ENCODE measurements around the gene CDC26. TPM values are rescaled to one million over a fixed set of nuclear protein-coding genes. Genes with fewer than 3 reads are reported as not detected.

Gene CDC26
- total and polyA plus RNA-seq, 12 donors, result 25.7 to 63.7 (median 29.3) TPM

GRCh38 chr9:113219186-113219936, 56.0 kb downstream of the CDC26 start:
- no peak for DNase-seq
- intact Hi-C loops (cut with DNase I), result no loop called here
- Histone ChIP-seq H3K4me3 (peak overlapping the region in 1 of 4 donors; percentile 13), H3K4me1 (replicated peaks in 1 of 2) (peaks cover 14 to 56% of the 10 kb centered on the region in 2 donors), H3K36me3 (replicated peaks in 1 of 2) (no peaks in the 10 kb centered on the region), H3K27ac (peak overlapping the region in 4 of 5 donors; percentile 18 to 92 (median 64)), H3K27me3 (no peaks in the 10 kb centered on the region), H3K9me3 (replicated peaks in 1 of 3) (no peaks in the 10 kb centered on the region)
- 67 to 77% (median 73%) methylated on average over 3 of the region's 3 CpGs for whole genome bisulfite sequencing, 4 donors
- TF ChIP-seq, protein P1, sequence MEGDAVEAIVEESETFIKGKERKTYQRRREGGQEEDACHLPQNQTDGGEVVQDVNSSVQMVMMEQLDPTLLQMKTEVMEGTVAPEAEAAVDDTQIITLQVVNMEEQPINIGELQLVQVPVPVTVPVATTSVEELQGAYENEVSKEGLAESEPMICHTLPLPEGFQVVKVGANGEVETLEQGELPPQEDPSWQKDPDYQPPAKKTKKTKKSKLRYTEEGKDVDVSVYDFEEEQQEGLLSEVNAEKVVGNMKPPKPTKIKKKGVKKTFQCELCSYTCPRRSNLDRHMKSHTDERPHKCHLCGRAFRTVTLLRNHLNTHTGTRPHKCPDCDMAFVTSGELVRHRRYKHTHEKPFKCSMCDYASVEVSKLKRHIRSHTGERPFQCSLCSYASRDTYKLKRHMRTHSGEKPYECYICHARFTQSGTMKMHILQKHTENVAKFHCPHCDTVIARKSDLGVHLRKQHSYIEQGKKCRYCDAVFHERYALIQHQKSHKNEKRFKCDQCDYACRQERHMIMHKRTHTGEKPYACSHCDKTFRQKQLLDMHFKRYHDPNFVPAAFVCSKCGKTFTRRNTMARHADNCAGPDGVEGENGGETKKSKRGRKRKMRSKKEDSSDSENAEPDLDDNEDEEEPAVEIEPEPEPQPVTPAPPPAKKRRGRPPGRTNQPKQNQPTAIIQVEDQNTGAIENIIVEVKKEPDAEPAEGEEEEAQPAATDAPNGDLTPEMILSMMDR (IDR thresholded peaks at IDR 0.05), result no peak
- no peak for TF ChIP-seq POLR2A (IDR thresholded peaks at IDR 0.05)

Other genes with a start within 250 kb of the CDC26 start
- gene ZFP37, start 218.8 kb downstream of the CDC26 start, total RNA-seq, result 1 to 10 TPM in 7 of 9 donors, under 1 TPM in 2; 0.12 to 4.7 (median 1.9) TPM
- 1 to 10 TPM in 2 of 3 donors, under 1 TPM in 1; 0.64 to 2.4 (median 1.0) TPM for gene ZFP37, start 218.8 kb downstream of the CDC26 start, polyA plus RNA-seq
- 10 to 100 TPM; 16.0 to 50.8 (median 23.0) TPM for gene SLC31A2, start 124.6 kb downstream of the CDC26 start, total RNA-seq
- gene SLC31A2, start 124.6 kb downstream of the CDC26 start, polyA plus RNA-seq, result 10 to 100 TPM in 2 of 3 donors, 1 to 10 TPM in 1; 9.1 to 20.8 (median 10.8) TPM
- 10 to 100 TPM; 22.2 to 38.1 (median 29.0) TPM for gene FKBP15, start 54.3 kb downstream of the CDC26 start, total RNA-seq
- 10 to 100 TPM; 14.1 to 30.2 (median 16.0) TPM for gene FKBP15, start 54.3 kb downstream of the CDC26 start, polyA plus RNA-seq
- gene SLC31A1, start 54.0 kb downstream of the CDC26 start, total RNA-seq, result 10 to 100 TPM; 19.8 to 99.5 (median 32.3) TPM
- gene SLC31A1, start 54.0 kb downstream of the CDC26 start, polyA plus RNA-seq, result 100 to 1,000 TPM in 1 of 3 donors, 10 to 100 TPM in 2; 10.2 to 105 (median 16.3) TPM
- 10 to 100 TPM; 14.3 to 46.3 (median 23.1) TPM for gene PRPF4, start 86 bp upstream of the CDC26 start, total RNA-seq
- 10 to 100 TPM in 2 of 3 donors, 1 to 10 TPM in 1; 9.6 to 37.9 (median 11.7) TPM for gene PRPF4, start 86 bp upstream of the CDC26 start, polyA plus RNA-seq
- under 1 TPM in 1 of 9 donors, not detected in 8; 0.11 TPM for gene RNF183, start 27.8 kb upstream of the CDC26 start, total RNA-seq
- under 1 TPM; 0.24 to 0.48 (median 0.29) TPM for gene RNF183, start 27.8 kb upstream of the CDC26 start, polyA plus RNA-seq
- gene WDR31, start 64.7 kb upstream of the CDC26 start, total RNA-seq, result 10 to 100 TPM in 2 of 9 donors, 1 to 10 TPM in 7; 3.1 to 16.5 (median 7.0) TPM
- gene WDR31, start 64.7 kb upstream of the CDC26 start, polyA plus RNA-seq, result 10 to 100 TPM in 1 of 3 donors, 1 to 10 TPM in 2; 5.8 to 12.0 (median 9.3) TPM
- gene BSPRY, start 74.0 kb upstream of the CDC26 start, total RNA-seq, result 10 to 100 TPM in 2 of 9 donors, 1 to 10 TPM in 6, under 1 TPM in 1; 0.89 to 18.6 (median 5.2) TPM
- gene BSPRY, start 74.0 kb upstream of the CDC26 start, polyA plus RNA-seq, result 1 to 10 TPM; 1.4 to 3.2 (median 1.5) TPM
- 100 to 1,000 TPM; 117 to 343 (median 208) TPM for gene HDHD3, start 101.4 kb upstream of the CDC26 start, total RNA-seq
- 100 to 1,000 TPM in 2 of 3 donors, 10 to 100 TPM in 1; 89.1 to 300 (median 180) TPM for gene HDHD3, start 101.4 kb upstream of the CDC26 start, polyA plus RNA-seq
- 100 to 1,000 TPM in 8 of 9 donors, 10 to 100 TPM in 1; 49.2 to 348 (median 242) TPM for gene ALAD, start 125.7 kb upstream of the CDC26 start, total RNA-seq
- 100 to 1,000 TPM; 112 to 244 (median 150) TPM for gene ALAD, start 125.7 kb upstream of the CDC26 start, polyA plus RNA-seq
- gene POLE3, start 135.1 kb upstream of the CDC26 start, total RNA-seq, result 10 to 100 TPM; 40.2 to 73.5 (median 43.5) TPM
- gene POLE3, start 135.1 kb upstream of the CDC26 start, polyA plus RNA-seq, result 10 to 100 TPM; 14.9 to 79.1 (median 23.6) TPM
- 1 to 10 TPM in 4 of 9 donors, under 1 TPM in 5; 0.65 to 2.3 (median 0.83) TPM for gene C9orf43, start 135.2 kb upstream of the CDC26 start, total RNA-seq
- gene C9orf43, start 135.2 kb upstream of the CDC26 start, polyA plus RNA-seq, result 1 to 10 TPM; 1.8 to 5.1 (median 3.1) TPM
- 100 to 1,000 TPM in 3 of 9 donors, 10 to 100 TPM in 6; 42.9 to 126 (median 77.9) TPM for gene RGS3, start 188.2 kb upstream of the CDC26 start, total RNA-seq
- gene RGS3, start 188.2 kb upstream of the CDC26 start, polyA plus RNA-seq, result 10 to 100 TPM; 34.5 to 64.9 (median 53.5) TPM

Measured in adrenal gland (tissue), 12 donors.